Sigmoid colon (tissue), 7 donors: Measurements from ENCODE around the gene MYL9. TPM values are rescaled to one million over a fixed set of nuclear protein-coding genes. Genes with fewer than 3 reads are reported as not detected.
A peak's percentile ranks its signal among the peaks of the same experiment; 100 is the strongest.

Experiments used
- DNase-seq: peaks from one replicate; pipeline ENCODE4 v3.0.0-alpha.2; 2019
- H3K27ac ChIP-seq, 4 donors: fragments of 200-600 bp; sonication (generic); one replicate each; pipeline ENCODE4 v1.5.1; 2016 to 2019; ENCODE audit warnings: mild to moderate bottlenecking in 1 of 4
- H3K27me3 ChIP-seq, 3 donors: fragments of 200-600 bp; sonication (generic); one replicate each; pipeline ENCODE4 v1.5.1; 2019; ENCODE audit warnings: mild to moderate bottlenecking in 1 of 3
- H3K36me3 ChIP-seq, 4 donors: fragments of 200-600 bp; sonication (generic); one replicate each; pipeline ENCODE4 v1.5.1; 2016 to 2019
- H3K4me1 ChIP-seq, 4 donors: fragments of 200-600 bp; sonication (generic); one replicate each; pipeline ENCODE4 v1.5.1; 2017 to 2019
- H3K4me3 ChIP-seq, 4 donors: fragments of 200-600 bp; sonication (generic); one replicate each; pipeline ENCODE4 v1.5.1; 2017 to 2019; ENCODE audit warnings: mild to moderate bottlenecking in 2 of 4, moderate library complexity in 1 of 4
- H3K9me3 ChIP-seq, 4 donors: fragments of 200-600 bp in 3 of 4; sonication (generic) in 3 of 4; one replicate each; pipeline versions ENCODE4 v1.5.1 to v1.6.1; 2013 to 2019
- EP300 ChIP-seq, 4 donors: sonication (generic); formaldehyde crosslinking; IDR thresholded peaks; one replicate each; pipeline ENCODE4 v1.6.1; 2017; ENCODE audit warnings: antibody characterized with exemption in 4 of 4
- POLR2A ChIP-seq, 2 donors: fragments of 450-650 bp; IDR thresholded peaks; one replicate each; pipeline ENCODE4 v1.6.1; 2016; ENCODE audit warnings: antibody characterized with exemption in 2 of 2, mild to moderate bottlenecking in 2 of 2, moderate library complexity in 2 of 2
- POLR2AphosphoS5 ChIP-seq, 4 donors: sonication (generic); formaldehyde crosslinking; IDR thresholded peaks; one replicate each; pipeline ENCODE4 v1.6.1; 2017; ENCODE audit warnings: antibody characterized with exemption in 4 of 4
- WGBS, 2 donors: extraction: QIAGEN DNeasy Blood & Tissue Kit; methylation state at CpG; one replicate each; pipeline ENCODE4 v1.1.7; 2013; 5-methylcytosine and 5-hydroxymethylcytosine counted together
- intact Hi-C: fragments of 100-400 bp; cut with DNase I; formaldehyde crosslinking; loops from one replicate; pipeline ENCODE4 v1.15.1; 2023
- polyA plus RNA-seq, 3 donors: library from polyadenylated mRNA; stranded (reverse); fragments of 200-250 nt; gene quantifications; one replicate each; pipeline ENCODE4 v1.2.3, GENCODE V29; 2013
- total RNA-seq, 4 donors: library from RNA; depleted of rRNA; stranded (reverse); fragments of >200 nt; gene quantifications; one replicate each; pipeline ENCODE4 v1.1.0, GENCODE V29; 2016
- TF ChIP-seq, protein P1 (sequence below), 4 experiments: fragments of 450-650 bp in 3 of 4; fragments of 200-600 bp in 1 of 4; IDR thresholded peaks; one replicate each; pipeline ENCODE4 v1.5.1; 2016 to 2019; ENCODE audit warnings: antibody characterized with exemption in 4 of 4, mild to moderate bottlenecking in 3 of 4, moderate library complexity in 2 of 4
- donor health status: healthy with polysubstance abuse.
- donor health status: Bipolar disorder and iron deficiency.
- donor health status: healthy.

MYL9 gene
- total and polyA plus RNA-seq, 7 donors, result 26.4 to 2,082 (median 1,167) TPM

GRCh38 chr20:36499723-36500501, 41.4 kb upstream of the MYL9 start:
- no peak for TF ChIP-seq POLR2AphosphoS5 (IDR thresholded peaks at IDR 0.05)
- no peak for TF ChIP-seq POLR2A (IDR thresholded peaks at IDR 0.05)
- no peak for TF ChIP-seq EP300 (IDR thresholded peaks at IDR 0.05)
- TF ChIP-seq, protein P1, sequence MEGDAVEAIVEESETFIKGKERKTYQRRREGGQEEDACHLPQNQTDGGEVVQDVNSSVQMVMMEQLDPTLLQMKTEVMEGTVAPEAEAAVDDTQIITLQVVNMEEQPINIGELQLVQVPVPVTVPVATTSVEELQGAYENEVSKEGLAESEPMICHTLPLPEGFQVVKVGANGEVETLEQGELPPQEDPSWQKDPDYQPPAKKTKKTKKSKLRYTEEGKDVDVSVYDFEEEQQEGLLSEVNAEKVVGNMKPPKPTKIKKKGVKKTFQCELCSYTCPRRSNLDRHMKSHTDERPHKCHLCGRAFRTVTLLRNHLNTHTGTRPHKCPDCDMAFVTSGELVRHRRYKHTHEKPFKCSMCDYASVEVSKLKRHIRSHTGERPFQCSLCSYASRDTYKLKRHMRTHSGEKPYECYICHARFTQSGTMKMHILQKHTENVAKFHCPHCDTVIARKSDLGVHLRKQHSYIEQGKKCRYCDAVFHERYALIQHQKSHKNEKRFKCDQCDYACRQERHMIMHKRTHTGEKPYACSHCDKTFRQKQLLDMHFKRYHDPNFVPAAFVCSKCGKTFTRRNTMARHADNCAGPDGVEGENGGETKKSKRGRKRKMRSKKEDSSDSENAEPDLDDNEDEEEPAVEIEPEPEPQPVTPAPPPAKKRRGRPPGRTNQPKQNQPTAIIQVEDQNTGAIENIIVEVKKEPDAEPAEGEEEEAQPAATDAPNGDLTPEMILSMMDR (IDR thresholded peaks at IDR 0.05), result no peak
- WGBS, 2 donors, result 93 to 94% methylated on average over 31 of the region's 31 CpGs
- intact Hi-C loops, result no loop called here
- Histone ChIP-seq H3K27ac (peak overlapping the region in 1 of 4 donors; percentile 6), H3K4me3 (no peak overlapping the region), H3K4me1 (peaks cover 0 to 24% (median 6%) of the 10 kb centered on the region in 4 donors), H3K27me3 (no peaks in the 10 kb centered on the region), H3K36me3 (peaks cover 39 to 90% (median 57%) of the 10 kb centered on the region in 4 donors), H3K9me3 (no peaks in the 10 kb centered on the region)
- DNase-seq, result peak; percentile 58

- peaks cover 39 to 99% (median 52%) of the 10 kb centered on the region in 4 donors for H3K36me3 ChIP-seq
- no peak overlapping the region for H3K27ac ChIP-seq
- no peaks in the 10 kb centered on the region for H3K27me3 ChIP-seq
- peaks cover 0 to 17% (median 0%) of the 10 kb centered on the region in 4 donors for H3K4me1 ChIP-seq
- H3K9me3 ChIP-seq, result no peaks in the 10 kb centered on the region
- WGBS, 2 donors, result 77 to 83% methylated on average over 3 of the region's 3 CpGs
- intact Hi-C loops, result no loop called here
- TF ChIP-seq EP300 (IDR thresholded peaks at IDR 0.05), result no peak
- TF ChIP-seq POLR2A (IDR thresholded peaks at IDR 0.05), result no peak
- TF ChIP-seq, protein P1 (IDR thresholded peaks at IDR 0.05), result no peak
- TF ChIP-seq POLR2AphosphoS5 (IDR thresholded peaks at IDR 0.05), result no peak
- peak; percentile 26 for DNase-seq
- no peak overlapping the region for H3K4me3 ChIP-seq
Observed at GRCh38 chr20:36501367-36502006, 39.8 kb upstream of the MYL9 start.

DNA sequence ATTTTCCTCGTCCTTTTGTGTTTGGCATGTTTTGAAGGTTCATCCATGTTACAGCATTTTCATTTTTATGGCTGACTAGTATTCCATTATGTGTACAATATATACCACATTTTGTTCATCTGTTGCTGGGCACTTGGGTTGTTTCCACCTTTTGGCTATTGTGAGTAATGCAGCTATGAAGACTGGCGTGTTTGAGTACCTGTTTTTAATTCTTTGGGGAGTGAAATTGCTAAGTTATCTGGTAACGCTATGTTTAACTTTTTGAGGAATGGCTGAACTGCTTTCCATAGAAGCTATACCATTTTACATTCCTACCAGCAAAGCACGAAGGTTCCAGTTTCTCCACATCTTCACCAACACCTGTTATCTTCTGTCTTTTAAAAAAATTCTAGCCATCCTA, 37.0 kb upstream of the MYL9 start:
- intact Hi-C loops, result no loop called here
- peaks cover 22 to 97% (median 36%) of the 10 kb centered on the region in 4 donors for H3K36me3 ChIP-seq

DNA sequence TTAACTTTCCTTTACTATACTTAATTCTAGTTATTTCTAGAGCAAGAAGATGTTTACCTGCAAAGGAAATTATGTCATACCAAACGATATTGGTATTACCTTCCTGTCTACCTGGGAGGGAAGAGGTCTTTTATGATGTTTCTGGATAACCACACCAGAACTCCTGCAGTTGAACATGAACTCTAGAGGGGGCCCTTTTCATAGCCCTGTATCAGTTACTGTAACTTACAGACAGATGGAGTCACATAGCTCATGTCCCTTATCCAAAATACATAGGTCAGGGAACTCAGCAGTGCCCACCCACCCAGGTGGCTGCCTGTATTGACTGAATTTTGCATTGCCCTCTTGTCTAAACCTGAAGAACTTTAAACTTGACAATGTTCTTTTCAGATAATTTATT, 35.1 kb upstream of the MYL9 start:
- intact Hi-C loops, result no loop called here
- Histone ChIP-seq H3K27ac (no peak overlapping the region), H3K9me3 (no peaks in the 10 kb centered on the region), H3K27me3 (no peaks in the 10 kb centered on the region), H3K4me1 (peaks cover 0 to 3% (median 0%) of the 10 kb centered on the region in 4 donors), H3K4me3 (no peak overlapping the region), H3K36me3 (peaks cover 8 to 94% (median 21%) of the 10 kb centered on the region in 4 donors)
- WGBS, 2 donors, result 26 to 40% methylated on average over 1 of the region's 1 CpG
- TF ChIP-seq, protein P1 (IDR thresholded peaks at IDR 0.05), result peak in 2 of 4 experiments; percentile 6 to 37
- TF ChIP-seq POLR2A (IDR thresholded peaks at IDR 0.05), result no peak
- TF ChIP-seq POLR2AphosphoS5 (IDR thresholded peaks at IDR 0.05), result no peak
- no peak for TF ChIP-seq EP300 (IDR thresholded peaks at IDR 0.05)
- no peak for DNase-seq

More for the DNA sequence above, 37.0 kb upstream of the MYL9 start:
- no peak for DNase-seq
- H3K27me3 ChIP-seq, result no peaks in the 10 kb centered on the region
- no peak overlapping the region for H3K4me3 ChIP-seq
- no peak overlapping the region for H3K27ac ChIP-seq
- peaks cover 0 to 3% (median 0%) of the 10 kb centered on the region in 4 donors for H3K4me1 ChIP-seq
- WGBS, 2 donors, result 83 to 95% methylated on average over 4 of the region's 4 CpGs
- no peaks in the 10 kb centered on the region for H3K9me3 ChIP-seq
- TF ChIP-seq EP300 (IDR thresholded peaks at IDR 0.05), result no peak

DNA sequence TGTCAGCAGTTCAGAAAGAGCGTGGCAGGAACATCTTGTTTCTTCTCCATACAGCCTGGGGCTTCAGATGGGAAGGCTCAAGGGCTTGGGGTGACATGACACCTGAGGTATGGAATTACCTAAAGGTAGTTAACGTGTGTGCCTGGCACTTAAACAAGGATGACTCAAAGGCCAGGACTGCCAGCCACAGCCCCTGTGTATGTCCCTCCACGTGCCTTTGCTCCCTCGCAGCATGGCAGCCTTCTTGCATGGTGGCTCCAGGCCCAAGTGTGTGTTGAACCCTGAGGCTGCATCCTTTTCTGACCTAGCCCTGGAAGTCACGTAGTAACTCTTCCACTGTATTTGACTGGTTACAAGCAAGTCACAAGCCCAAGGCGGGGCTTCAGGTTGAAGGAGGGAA, 33.6 kb upstream of the MYL9 start:
- Histone ChIP-seq H3K36me3 (peaks cover 0 to 92% (median 24%) of the 10 kb centered on the region in 4 donors), H3K4me1 (peaks cover 0 to 3% (median 0%) of the 10 kb centered on the region in 4 donors), H3K27me3 (no peaks in the 10 kb centered on the region), H3K4me3 (no peak overlapping the region), H3K27ac (no peak overlapping the region), H3K9me3 (no peaks in the 10 kb centered on the region)
- TF ChIP-seq POLR2AphosphoS5 (IDR thresholded peaks at IDR 0.05) (no peak), POLR2A (IDR thresholded peaks at IDR 0.05) (no peak), EP300 (IDR thresholded peaks at IDR 0.05) (no peak)
- TF ChIP-seq, protein P1 (IDR thresholded peaks at IDR 0.05), result no peak
- DNase-seq, result peak; percentile 48
- 95 to 96% methylated on average over 6 of the region's 6 CpGs for WGBS, 2 donors
- intact Hi-C loops, result no loop called here
